Measurements from ENCODE around the gene SKAP2. TPM values are rescaled to one million over a fixed set of nuclear protein-coding genes. Genes with fewer than 3 reads are reported as not detected.

The SKAP2 gene
- total and polyA plus RNA-seq, 2 donors (not counting 1 experiment from before 2014, with no cell fraction given): 17.5 to 25.9 TPM

DNA sequence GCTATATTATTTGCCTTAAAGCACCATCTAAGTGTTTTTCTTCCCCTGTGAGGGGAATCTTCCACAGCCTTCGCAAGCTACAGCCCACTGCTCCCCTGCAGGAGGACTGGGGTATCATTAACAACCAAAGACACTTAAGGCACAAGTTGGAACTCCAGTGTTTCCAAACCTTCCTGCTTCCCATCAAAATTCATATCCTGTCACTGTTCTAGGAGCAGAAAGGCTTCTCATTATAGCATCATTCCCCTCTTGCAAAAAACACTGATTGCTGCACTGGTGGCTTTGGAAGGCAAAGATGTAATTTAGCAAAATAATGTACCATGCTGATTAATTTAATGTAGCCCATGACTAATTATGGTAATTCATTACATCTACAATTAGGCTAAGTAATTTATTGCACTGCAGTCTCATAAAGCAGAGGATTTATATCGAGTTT, 207.2 kb downstream of the SKAP2 start:
- Histone ChIP-seq H3K4me3 (replicated peaks in 1 of 4; ENCODE audit: control extremely low read depth in 1 of 4, insufficient read depth in 1 of 4, low read depth in 3 of 4, low read length in 4 of 4) (no peak overlapping the region), H3K27me3 (ENCODE audit: control insufficient read depth, insufficient read depth, low read length) (no peaks in the 10 kb centered on the region), H3K36me3 (ENCODE audit: control insufficient read depth, insufficient read depth, low read length) (no peaks in the 10 kb centered on the region), H3K9me3 (ENCODE audit: control insufficient read depth, insufficient read depth, low read depth, low read length) (no peaks in the 10 kb centered on the region), H4K20me1 (ENCODE audit: control insufficient read depth, extremely low read depth, insufficient read depth, low read length) (no peaks in the 10 kb centered on the region), H3K9ac (ENCODE audit: insufficient read depth, low read length) (no peak overlapping the region), H3K27ac (ENCODE audit: insufficient read depth, low read length) (no peak overlapping the region), H2AFZ (ENCODE audit: low read length) (no peak overlapping the region), H3K4me1 (ENCODE audit: control insufficient read depth, extremely low read depth, insufficient read depth, low read length) (no peaks in the 10 kb centered on the region), H3K4me2 (ENCODE audit: extremely low read depth, insufficient read depth, low read length) (no peak overlapping the region), H3K79me2 (ENCODE audit: control insufficient read depth, insufficient read depth, low read length) (no peaks in the 10 kb centered on the region)
- DNase-seq (ENCODE audit: low read depth in 2 of 2): no peak
- TF ChIP-seq, protein P1, sequence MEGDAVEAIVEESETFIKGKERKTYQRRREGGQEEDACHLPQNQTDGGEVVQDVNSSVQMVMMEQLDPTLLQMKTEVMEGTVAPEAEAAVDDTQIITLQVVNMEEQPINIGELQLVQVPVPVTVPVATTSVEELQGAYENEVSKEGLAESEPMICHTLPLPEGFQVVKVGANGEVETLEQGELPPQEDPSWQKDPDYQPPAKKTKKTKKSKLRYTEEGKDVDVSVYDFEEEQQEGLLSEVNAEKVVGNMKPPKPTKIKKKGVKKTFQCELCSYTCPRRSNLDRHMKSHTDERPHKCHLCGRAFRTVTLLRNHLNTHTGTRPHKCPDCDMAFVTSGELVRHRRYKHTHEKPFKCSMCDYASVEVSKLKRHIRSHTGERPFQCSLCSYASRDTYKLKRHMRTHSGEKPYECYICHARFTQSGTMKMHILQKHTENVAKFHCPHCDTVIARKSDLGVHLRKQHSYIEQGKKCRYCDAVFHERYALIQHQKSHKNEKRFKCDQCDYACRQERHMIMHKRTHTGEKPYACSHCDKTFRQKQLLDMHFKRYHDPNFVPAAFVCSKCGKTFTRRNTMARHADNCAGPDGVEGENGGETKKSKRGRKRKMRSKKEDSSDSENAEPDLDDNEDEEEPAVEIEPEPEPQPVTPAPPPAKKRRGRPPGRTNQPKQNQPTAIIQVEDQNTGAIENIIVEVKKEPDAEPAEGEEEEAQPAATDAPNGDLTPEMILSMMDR (conservative IDR thresholded peaks at IDR 0.05 in 1 of 2, IDR thresholded peaks at IDR 0.05 in 1 of 2; ENCODE audit: low read depth in 1 of 2, low read length in 2 of 2): no peak

DNA sequence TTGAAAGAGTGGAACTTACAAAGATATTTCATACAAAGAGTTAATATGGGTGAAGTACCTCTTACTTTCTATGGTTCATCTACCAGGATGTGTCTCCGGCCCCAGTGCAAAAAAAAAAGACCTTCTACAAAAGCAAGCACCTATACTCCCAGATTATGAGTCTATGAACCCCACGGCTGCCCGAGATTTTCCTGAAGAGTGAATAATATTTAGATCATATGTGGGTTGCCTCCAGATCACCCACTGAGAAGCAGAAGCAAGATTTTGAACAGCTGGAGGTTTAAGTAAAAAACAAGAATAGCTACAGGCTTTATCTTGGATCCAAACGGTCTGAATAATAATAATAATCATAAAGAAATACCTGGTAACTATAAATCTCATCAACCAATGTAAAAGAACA, 207.7 kb downstream of the SKAP2 start:
- TF ChIP-seq, protein P1 (conservative IDR thresholded peaks at IDR 0.05 in 1 of 2, IDR thresholded peaks at IDR 0.05 in 1 of 2; ENCODE audit: low read depth in 1 of 2, low read length in 2 of 2): no peak
- Histone ChIP-seq H3K9ac (ENCODE audit: insufficient read depth, low read length) (no peak overlapping the region), H3K4me1 (ENCODE audit: control insufficient read depth, extremely low read depth, insufficient read depth, low read length) (no peaks in the 10 kb centered on the region), H2AFZ (ENCODE audit: low read length) (no peak overlapping the region), H3K36me3 (ENCODE audit: control insufficient read depth, insufficient read depth, low read length) (no peaks in the 10 kb centered on the region), H3K79me2 (ENCODE audit: control insufficient read depth, insufficient read depth, low read length) (no peaks in the 10 kb centered on the region), H4K20me1 (ENCODE audit: control insufficient read depth, extremely low read depth, insufficient read depth, low read length) (no peaks in the 10 kb centered on the region), H3K27me3 (ENCODE audit: control insufficient read depth, insufficient read depth, low read length) (no peaks in the 10 kb centered on the region), H3K9me3 (ENCODE audit: control insufficient read depth, insufficient read depth, low read depth, low read length) (no peaks in the 10 kb centered on the region), H3K27ac (ENCODE audit: insufficient read depth, low read length) (no peak overlapping the region), H3K4me2 (ENCODE audit: extremely low read depth, insufficient read depth, low read length) (no peak overlapping the region), H3K4me3 (replicated peaks in 1 of 4; ENCODE audit: control extremely low read depth in 1 of 4, insufficient read depth in 1 of 4, low read depth in 3 of 4, low read length in 4 of 4) (no peak overlapping the region)
- DNase-seq (ENCODE audit: low read depth in 2 of 2): no peak

DNA sequence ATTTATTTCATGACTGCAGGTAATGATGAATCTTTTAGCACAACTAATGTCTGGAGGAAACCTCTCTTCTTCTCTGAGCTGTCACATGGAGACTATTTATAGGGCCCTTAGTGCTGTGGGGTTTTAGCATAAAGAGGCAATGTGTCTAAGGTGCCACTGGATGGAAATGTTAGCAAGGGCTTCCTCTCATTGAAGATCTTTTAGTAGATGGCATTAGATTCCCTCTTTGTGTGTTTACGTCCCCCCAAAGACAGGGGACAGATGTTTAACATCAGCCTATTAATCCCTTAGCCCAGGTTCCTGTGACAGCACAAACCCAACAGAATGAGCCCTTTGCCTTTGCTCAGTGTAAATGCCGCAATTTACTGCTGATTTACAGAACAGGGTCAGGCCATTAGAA, 208.6 kb downstream of the SKAP2 start:
- no peaks in the 10 kb centered on the region for H3K4me1 ChIP-seq (ENCODE audit: control insufficient read depth, extremely low read depth, insufficient read depth, low read length)
- no peak overlapping the region for H3K4me2 ChIP-seq (ENCODE audit: extremely low read depth, insufficient read depth, low read length)
- H3K79me2 ChIP-seq (ENCODE audit: control insufficient read depth, insufficient read depth, low read length): no peaks in the 10 kb centered on the region
- no peak overlapping the region for H3K9ac ChIP-seq (ENCODE audit: insufficient read depth, low read length)
- H3K27ac ChIP-seq (ENCODE audit: insufficient read depth, low read length): no peak overlapping the region
- H3K36me3 ChIP-seq (ENCODE audit: control insufficient read depth, insufficient read depth, low read length): no peaks in the 10 kb centered on the region
- no peaks in the 10 kb centered on the region for H4K20me1 ChIP-seq (ENCODE audit: control insufficient read depth, extremely low read depth, insufficient read depth, low read length)
- TF ChIP-seq, protein P1 (conservative IDR thresholded peaks at IDR 0.05 in 1 of 2, IDR thresholded peaks at IDR 0.05 in 1 of 2; ENCODE audit: low read depth in 1 of 2, low read length in 2 of 2): no peak
- no peak for TF ChIP-seq EZH2 (IDR thresholded peaks at IDR 0.05; ENCODE audit: low read length, missing control alignments)
- H3K4me3 ChIP-seq (replicated peaks in 1 of 4; ENCODE audit: control extremely low read depth in 1 of 4, insufficient read depth in 1 of 4, low read depth in 3 of 4, low read length in 4 of 4): no peak overlapping the region
- no peaks in the 10 kb centered on the region for H3K27me3 ChIP-seq (ENCODE audit: control insufficient read depth, insufficient read depth, low read length)
- no peaks in the 10 kb centered on the region for H3K9me3 ChIP-seq (ENCODE audit: control insufficient read depth, insufficient read depth, low read depth, low read length)
- DNase-seq (ENCODE audit: low read depth in 2 of 2): no peak
- no peak overlapping the region for H2AFZ ChIP-seq (ENCODE audit: low read length)

Data from fibroblast of lung (primary cell).